ENCODE measurements around the gene DDA1. TPM values are rescaled to one million over a fixed set of nuclear protein-coding genes. Genes with fewer than 3 reads are reported as not detected.

DDA1 gene
- total and polyA plus RNA-seq, 8 donors: 2.2 to 63.7 (median 39.4) TPM

GRCh38 chr19:17353386-17353785 is 44.0 kb downstream of the DDA1 start:
- peaks cover 0 to 11% (median 3%) of the 10 kb centered on the region in 4 donors for H3K4me1 ChIP-seq
- H3K9me3 ChIP-seq: no peaks in the 10 kb centered on the region
- 72 to 81% (median 78%) methylated on average over 8 of the region's 8 CpGs for WGBS, 5 donors
- peaks cover 0 to 46% (median 0%) of the 10 kb centered on the region in 3 donors for H3K27me3 ChIP-seq
- no peaks in the 10 kb centered on the region for H3K36me3 ChIP-seq
- H3K27ac ChIP-seq: no peak overlapping the region
- no peak for TF ChIP-seq EP300 (IDR thresholded peaks at IDR 0.05)
- no peak for TF ChIP-seq CTCF (IDR thresholded peaks at IDR 0.05)
- DNase-seq: no peak
- intact Hi-C loops (cut with DNase I; ENCODE audit: low total_unique reads): no loop called here
- H3K4me3 ChIP-seq: no peak overlapping the region

- intact Hi-C loops (cut with DNase I; ENCODE audit: low total_unique reads): no loop called here
- WGBS, 5 donors: 83 to 90% (median 86%) methylated on average over 7 of the region's 7 CpGs
- peak overlapping the region in 3 of 5 donors; percentile 23 to 40 (median 34) for H3K27ac ChIP-seq
Measured at GRCh38 chr19:17357078-17357666, 47.8 kb downstream of the DDA1 start.

GRCh38 chr19:17357724-17358123 is 48.4 kb downstream of the DDA1 start:
- TF ChIP-seq EP300 (IDR thresholded peaks at IDR 0.05) (no peak), CTCF (IDR thresholded peaks at IDR 0.05) (no peak), POLR2AphosphoS5 (IDR thresholded peaks at IDR 0.05) (no peak), POLR2A (IDR thresholded peaks at IDR 0.05) (no peak)
- Histone ChIP-seq H3K4me1 (peaks cover 0 to 5% (median 0%) of the 10 kb centered on the region in 4 donors), H3K9me3 (no peaks in the 10 kb centered on the region), H3K27ac (peak overlapping the region in 3 of 5 donors; percentile 23 to 41 (median 40)), H3K36me3 (no peaks in the 10 kb centered on the region), H3K27me3 (peaks cover 0 to 6% (median 0%) of the 10 kb centered on the region in 3 donors), H3K4me3 (no peak overlapping the region)
- 32 to 43% (median 39%) methylated on average over 11 of the region's 11 CpGs for WGBS, 5 donors
- DNase-seq: peak in 1 of 2 donors; percentile 39
- intact Hi-C loops (cut with DNase I; ENCODE audit: low total_unique reads): no loop called here

More at GRCh38 chr19:17357078-17357666, 47.8 kb downstream of the DDA1 start:
- TF ChIP-seq EP300 (IDR thresholded peaks at IDR 0.05) (no peak), POLR2AphosphoS5 (IDR thresholded peaks at IDR 0.05) (no peak), CTCF (IDR thresholded peaks at IDR 0.05) (no peak), POLR2A (IDR thresholded peaks at IDR 0.05) (no peak)
- Histone ChIP-seq H3K9me3 (no peaks in the 10 kb centered on the region), H3K4me3 (no peak overlapping the region), H3K36me3 (no peaks in the 10 kb centered on the region), H3K27me3 (peaks cover 0 to 12% (median 0%) of the 10 kb centered on the region in 3 donors), H3K4me1 (peaks cover 0 to 5% (median 0%) of the 10 kb centered on the region in 4 donors)
- no peak for DNase-seq

GRCh38 chr19:17358395-17358794 is 49.0 kb downstream of the DDA1 start:
- Histone ChIP-seq H3K27ac (peak overlapping the region in 3 of 5 donors; percentile 23 to 41 (median 40)), H3K9me3 (no peaks in the 10 kb centered on the region), H3K4me1 (no peaks in the 10 kb centered on the region), H3K4me3 (no peak overlapping the region), H3K27me3 (no peaks in the 10 kb centered on the region), H3K36me3 (no peaks in the 10 kb centered on the region)
- WGBS, 5 donors: 66 to 82% (median 79%) methylated on average over 7 of the region's 7 CpGs
- DNase-seq: no peak
- no peak for TF ChIP-seq POLR2A (IDR thresholded peaks at IDR 0.05)
- peak in 1 of 3 donors; percentile 26 for TF ChIP-seq POLR2AphosphoS5 (IDR thresholded peaks at IDR 0.05)
- peak; percentile 13 for TF ChIP-seq EP300 (IDR thresholded peaks at IDR 0.05)
- TF ChIP-seq CTCF (IDR thresholded peaks at IDR 0.05): no peak
- intact Hi-C loops (cut with DNase I; ENCODE audit: low total_unique reads): no loop called here
